NCI-H1436 treated with DMSO at 0.1 percent for 48 hours (cell line): Measurements from ENCODE around the gene FUS.

Experiments
- DNase-seq: peaks from one replicate; lab custom pipeline; 2025; lab: John Stamatoyannopoulos, UW

FUS gene

GRCh38 chr16:31202414-31203375 is 22.8 kb downstream of the FUS start, which contains the start of gene PYCARD:
Gene PYCARD, minus strand, starts transcription at chr16:31202760. Its CDS starts 70 bp downstream, at chr16:31202690.
- no peak for DNase-seq

GRCh38 chr16:31204871-31205666 is 25.1 kb downstream of the FUS start:
- DNase-seq, result no peak

GRCh38 chr16:31206776-31207175 is 26.8 kb downstream of the FUS start:
- no peak for DNase-seq

GRCh38 chr16:31213342-31213741 is 33.4 kb downstream of the FUS start:
- no peak for DNase-seq

DNA sequence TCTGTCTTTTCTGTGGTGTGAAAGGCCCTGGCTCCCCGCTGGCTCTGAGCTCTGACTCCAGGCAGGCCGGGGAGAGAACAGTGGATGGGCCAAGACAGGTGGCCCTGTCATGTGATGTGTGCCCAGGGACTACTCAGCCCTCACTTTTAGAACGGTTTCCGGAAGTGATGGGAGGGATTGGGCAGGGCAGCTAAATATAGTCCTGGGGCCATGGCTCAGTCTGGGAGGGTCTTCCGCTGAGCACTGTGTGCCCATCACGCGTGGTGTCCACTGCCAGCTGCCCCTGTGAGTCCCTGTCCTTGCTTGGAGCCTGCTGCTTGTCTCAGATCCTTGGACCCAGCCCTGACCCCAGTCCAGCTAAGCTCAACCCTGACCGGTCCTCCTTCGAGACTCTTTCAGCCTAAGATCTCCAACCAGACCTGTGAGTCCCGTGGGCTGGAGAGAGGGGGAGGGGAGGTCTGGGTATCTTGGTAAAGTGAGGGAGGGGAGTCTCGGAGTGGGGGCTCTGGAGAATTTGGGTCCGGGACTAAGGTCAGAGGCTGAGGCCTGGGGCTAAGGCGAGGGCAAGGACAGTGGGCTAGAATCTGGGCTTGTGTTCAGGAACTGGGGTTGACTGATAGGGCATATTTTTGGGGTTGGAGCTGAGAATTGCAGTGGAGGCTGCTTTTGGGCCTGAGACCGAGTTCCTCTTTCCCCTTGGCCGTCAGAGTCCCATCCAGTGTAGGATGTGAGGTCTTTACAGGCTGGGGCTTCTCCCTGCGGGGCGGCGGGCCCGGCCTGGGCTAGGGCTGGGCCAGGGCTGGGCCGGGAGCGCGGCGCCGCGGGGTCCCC is 34.2 kb downstream of the FUS start, which contains the start of gene TRIM72:
Gene TRIM72, plus strand, starts transcription at position 243 of the 831 bp plus-strand sequence. CDS start 620 bp downstream, outside the sequence.
- DNase-seq, result peak; percentile 23

- no peak for DNase-seq
Observed at GRCh38 chr16:31214708-31215286, 34.9 kb downstream of the FUS start.

- peak; percentile 13 for DNase-seq
Observed at GRCh38 chr16:31215287-31216162, 35.6 kb downstream of the FUS start.

GRCh38 chr16:31216422-31217135 is 36.6 kb downstream of the FUS start, which contains the start of gene PYDC1:
Gene PYDC1, minus strand, starts transcription at chr16:31217135. Its CDS starts 107 bp downstream, at chr16:31217028.
- no peak for DNase-seq

DNA sequence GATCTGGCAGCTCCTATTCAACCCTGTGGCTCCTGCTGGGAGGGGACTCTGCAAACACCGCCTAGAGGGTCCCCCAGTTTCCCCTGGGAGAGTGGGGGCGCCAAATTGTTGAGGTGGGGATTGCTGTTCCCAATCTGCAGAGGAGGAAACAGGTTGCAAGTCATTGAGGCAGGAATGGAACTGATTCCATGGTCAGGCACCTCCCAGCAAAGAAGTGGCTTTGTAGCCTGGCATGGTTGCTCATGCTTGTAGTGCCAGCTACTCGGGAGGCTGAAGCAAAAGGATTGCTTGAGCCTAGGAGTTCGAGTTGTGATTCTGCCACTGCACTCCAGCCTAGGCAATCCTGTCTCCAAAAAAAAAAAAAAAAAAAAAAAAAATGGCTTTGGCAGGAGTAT is 37.2 kb downstream of the FUS start:
- DNase-seq, result no peak

DNA sequence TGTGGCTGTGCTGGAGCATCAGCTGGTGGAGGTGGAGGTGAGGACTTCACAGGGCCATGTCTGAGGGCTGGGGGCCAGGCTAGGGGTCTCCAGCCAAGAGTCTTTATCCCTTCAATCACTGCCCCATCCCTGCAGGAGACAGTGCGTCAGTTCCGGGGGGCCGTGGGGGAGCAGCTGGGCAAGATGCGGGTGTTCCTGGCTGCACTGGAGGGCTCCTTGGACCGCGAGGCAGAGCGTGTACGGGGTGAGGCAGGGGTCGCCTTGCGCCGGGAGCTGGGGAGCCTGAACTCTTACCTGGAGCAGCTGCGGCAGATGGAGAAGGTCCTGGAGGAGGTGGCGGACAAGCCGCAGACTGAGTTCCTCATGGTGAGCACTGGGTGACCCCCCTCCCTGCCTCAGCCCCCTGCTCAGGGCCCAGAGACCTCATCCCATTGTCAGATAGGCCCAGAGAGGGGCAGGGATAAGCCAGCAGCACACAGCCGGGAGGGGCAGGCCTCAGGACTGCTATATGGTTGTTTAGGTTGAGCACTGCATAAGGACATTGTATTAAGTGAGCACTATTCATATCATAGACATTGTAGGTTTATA is 39.3 kb downstream of the FUS start:
- DNase-seq, result no peak

GRCh38 chr16:31221357-31222160 is 41.6 kb downstream of the FUS start:
- DNase-seq, result no peak

DNA sequence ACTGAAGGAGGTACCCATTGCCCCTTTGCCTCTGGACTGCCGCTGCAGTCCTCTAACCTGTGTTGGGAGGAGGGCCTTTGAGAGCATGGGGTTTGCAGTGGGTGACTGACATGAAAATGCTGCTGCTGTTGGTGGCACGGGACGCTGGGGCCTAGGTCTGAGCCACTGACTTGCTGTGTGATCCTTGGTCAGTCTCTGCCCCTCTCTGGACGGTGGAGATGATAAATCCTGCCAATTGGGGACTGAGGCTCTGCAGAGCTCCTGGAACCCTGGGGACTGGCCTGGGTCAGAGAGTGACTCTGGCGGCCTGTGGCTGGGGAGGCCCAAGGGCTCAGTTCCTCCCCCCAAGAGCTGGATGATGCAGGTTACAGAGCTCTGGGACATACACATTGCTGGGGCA is 43.1 kb downstream of the FUS start:
- DNase-seq, result no peak

DNA sequence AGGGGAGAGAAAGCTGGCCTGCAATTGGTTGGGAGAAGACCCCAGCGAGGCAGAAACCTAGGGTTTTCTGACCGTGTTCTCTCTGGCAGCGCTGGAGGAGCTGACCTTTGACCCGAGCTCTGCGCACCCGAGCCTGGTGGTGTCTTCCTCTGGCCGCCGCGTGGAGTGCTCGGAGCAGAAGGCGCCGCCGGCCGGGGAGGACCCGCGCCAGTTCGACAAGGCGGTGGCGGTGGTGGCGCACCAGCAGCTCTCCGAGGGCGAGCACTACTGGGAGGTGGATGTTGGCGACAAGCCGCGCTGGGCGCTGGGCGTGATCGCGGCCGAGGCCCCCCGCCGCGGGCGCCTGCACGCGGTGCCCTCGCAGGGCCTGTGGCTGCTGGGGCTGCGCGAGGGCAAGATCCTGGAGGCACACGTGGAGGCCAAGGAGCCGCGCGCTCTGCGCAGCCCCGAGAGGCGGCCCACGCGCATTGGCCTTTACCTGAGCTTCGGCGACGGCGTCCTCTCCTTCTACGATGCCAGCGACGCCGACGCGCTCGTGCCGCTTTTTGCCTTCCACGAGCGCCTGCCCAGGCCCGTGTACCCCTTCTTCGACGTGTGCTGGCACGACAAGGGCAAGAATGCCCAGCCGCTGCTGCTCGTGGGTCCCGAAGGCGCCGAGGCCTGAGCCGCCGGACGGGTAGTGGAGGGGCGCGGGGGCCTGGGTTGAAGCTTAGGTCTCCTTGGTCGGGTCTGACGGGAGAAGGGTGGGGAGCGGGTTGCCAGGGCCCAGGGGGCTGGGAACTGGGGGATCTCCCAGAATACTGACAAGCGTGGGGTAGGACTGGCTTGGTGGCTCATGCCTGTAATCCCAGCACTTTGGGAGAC is 44.4 kb downstream of the FUS start:
- no peak for DNase-seq

DNA sequence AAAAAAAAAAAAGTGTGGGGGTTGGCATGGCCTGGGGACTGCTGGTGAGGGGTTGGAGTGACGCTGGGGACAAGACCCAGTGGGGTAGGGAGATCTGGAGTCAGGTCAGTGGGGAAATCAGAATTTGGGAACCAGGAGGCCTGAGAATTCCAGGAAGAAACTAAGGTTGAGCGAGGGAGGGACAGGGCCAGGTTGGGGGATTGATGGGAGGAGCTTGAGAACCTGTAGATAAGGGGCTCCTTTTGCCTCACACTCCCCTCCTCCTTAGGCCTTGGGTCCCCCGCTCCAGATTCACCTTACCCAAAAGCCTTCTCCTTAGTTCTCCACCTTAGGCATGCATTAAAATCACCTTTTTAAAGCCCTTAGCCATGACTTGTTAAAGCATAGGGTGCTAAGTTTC is 45.3 kb downstream of the FUS start:
- no peak for DNase-seq

DNA sequence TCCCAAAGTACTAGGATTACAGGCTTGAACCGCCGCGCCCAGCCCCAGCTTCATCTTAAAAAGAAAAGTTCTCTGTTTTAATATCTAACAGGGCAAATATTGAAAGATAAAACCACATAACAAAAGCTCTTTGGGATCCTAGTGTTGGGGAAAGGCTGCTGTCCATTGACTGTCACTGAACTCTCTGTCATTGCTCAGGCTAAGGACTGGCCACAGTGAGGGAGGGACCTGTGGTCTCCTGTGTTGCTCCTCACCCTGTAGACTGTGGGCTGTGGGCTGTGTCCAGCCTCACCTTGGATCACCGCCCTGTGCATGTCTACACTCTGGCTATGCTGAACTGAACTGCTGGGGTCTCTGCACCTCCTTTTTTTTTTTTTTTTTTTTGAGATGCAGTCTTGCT is 48.3 kb downstream of the FUS start:
- DNase-seq, result no peak

DNA sequence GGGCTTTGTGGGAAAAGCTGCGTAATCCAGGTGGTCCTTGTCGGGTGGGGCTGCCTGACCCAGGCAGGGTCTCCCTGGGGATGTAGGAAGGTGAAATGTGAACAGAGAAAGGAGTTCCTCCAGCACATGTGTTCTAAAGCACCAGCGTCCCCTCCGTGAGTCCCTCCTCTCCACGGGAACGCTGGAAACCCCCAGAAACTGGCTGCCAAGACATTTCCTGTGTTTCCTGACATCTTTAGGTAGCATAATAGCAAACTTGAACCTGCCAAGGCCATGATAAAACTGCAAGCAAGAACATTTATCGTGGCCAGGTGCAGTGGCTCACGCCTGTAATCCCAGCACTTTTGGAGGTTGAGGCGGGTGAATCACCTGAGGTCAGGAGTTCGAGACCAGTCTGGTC is 49.6 kb downstream of the FUS start:
- DNase-seq, result no peak

DNA sequence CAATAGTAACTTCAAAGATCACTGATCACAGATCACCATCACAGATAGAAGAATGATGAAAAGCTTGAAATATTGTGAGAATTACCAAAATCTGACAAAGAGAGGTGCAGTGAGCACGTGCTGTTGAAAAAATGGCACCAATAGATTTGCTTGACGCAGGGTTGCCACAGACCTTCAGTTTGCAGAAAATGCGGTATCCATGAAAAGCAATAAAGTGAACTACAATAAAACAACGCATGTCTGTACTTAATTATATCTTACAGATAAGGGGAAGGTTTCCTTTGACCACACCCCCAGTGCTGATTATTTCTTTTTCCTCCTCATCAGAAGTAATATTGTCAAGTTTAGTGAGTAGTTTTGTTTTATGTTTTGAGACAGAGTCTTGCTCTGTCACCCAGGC is 58.1 kb downstream of the FUS start:
- DNase-seq, result no peak
